ENCODE data around the gene BLTP2.

GRCh38 chr17:28618464-28618863, 26.5 kb downstream of the BLTP2 start:
- no peak for TF ChIP-seq CTCF (IDR thresholded peaks at IDR 0.05)
- no peak for TF ChIP-seq POLR2A (IDR thresholded peaks at IDR 0.05)
